HEK293 (cell line): ENCODE measurements around the gene C5.

Experiments used
- CTCF ChIA-PET: fragments of 350-600 bp; formaldehyde crosslinking; extraction: SDS; loops from one replicate; lab custom pipeline; 2021; ENCODE audit warnings: antibody characterized with exemption; lab: Yijun Ruan, JAX
- POLR2A ChIA-PET: fragments of 300-600 bp; formaldehyde crosslinking; extraction: SDS; loops from one replicate; lab custom pipeline; 2020; ENCODE audit warnings: antibody characterized with exemption, inconsistent platforms; lab: Yijun Ruan, JAX
- H3K27ac ChIP-seq: fragments of 200-500 bp; sonication (Bioruptor generic); 2 replicates; pipeline ENCODE4 v1.5.1; 2014; ENCODE audit warnings: low read depth, low read length, control low read depth, inconsistent platforms; ENCODE audit errors: extremely low read depth
- H3K36me3 ChIP-seq, 2 experiments: fragments of 200-500 bp in 1 of 2; sonication (Bioruptor generic) in 1 of 2; 1 replicate in 1 of 2; 2 replicates in 1 of 2; pipeline ENCODE4 v1.5.1; 2014 to 2017; ENCODE audit warnings: inconsistent platforms in 2 of 2, low read length in 2 of 2; ENCODE audit not compliant: control insufficient read depth in 2 of 2, insufficient read depth in 1 of 2
- H3K4me1 ChIP-seq: fragments of 200-500 bp; sonication (Bioruptor generic); 2 replicates; pipeline ENCODE4 v1.5.1; 2014; ENCODE audit warnings: mild to moderate bottlenecking, low read length, inconsistent platforms; ENCODE audit not compliant: control insufficient read depth, insufficient read depth
- H3K4me3 ChIP-seq: 2 replicates; pipeline ENCODE4 v1.5.1; 2011; ENCODE audit warnings: low read depth, mild to moderate bottlenecking, control low read depth, low read length, moderate library complexity
- H3K9me3 ChIP-seq: fragments of 200-500 bp; sonication (Bioruptor generic); 2 replicates; pipeline ENCODE4 v1.5.1; 2014; ENCODE audit warnings: low read depth, low read length, inconsistent platforms; ENCODE audit not compliant: control insufficient read depth, insufficient read depth
- OSR2 ChIP-seq: fragments of 450-650 bp; formaldehyde crosslinking; IDR thresholded peaks from 2 replicates; pipeline ENCODE4 v1.5.1; 2016; ENCODE audit warnings: missing biosample characterization, missing genetic modification characterization
- ZFHX2 ChIP-seq: fragments of 450-650 bp; formaldehyde crosslinking; conservative IDR thresholded peaks from 2 replicates; pipeline ENCODE4 v1.5.1; 2016; ENCODE audit warnings: missing biosample characterization, missing genetic modification characterization
- ZIC2 ChIP-seq: fragments of 450-650 bp; formaldehyde crosslinking; IDR thresholded peaks from 2 replicates; pipeline ENCODE4 v1.5.1; 2016; ENCODE audit warnings: missing biosample characterization, missing genetic modification characterization
- ZNF184 ChIP-seq: fragments of 450-650 bp; IDR thresholded peaks from 2 replicates; pipeline ENCODE4 v1.5.1; 2018; ENCODE audit warnings: missing biosample characterization, mild to moderate bottlenecking, missing genetic modification characterization
- ZNF394 ChIP-seq: fragments of 450-650 bp; formaldehyde crosslinking; IDR thresholded peaks from 2 replicates; pipeline ENCODE4 v1.5.1; 2016; ENCODE audit warnings: missing biosample characterization, missing genetic modification characterization, mild to moderate bottlenecking, moderate library complexity, borderline replicate concordance
- ZNF433 ChIP-seq: fragments of 450-650 bp; formaldehyde crosslinking; IDR thresholded peaks from 2 replicates; pipeline ENCODE4 v1.5.1; 2016; ENCODE audit warnings: missing biosample characterization, missing genetic modification characterization, low read depth
- ZNF510 ChIP-seq: fragments of 450-650 bp; formaldehyde crosslinking; IDR thresholded peaks from 2 replicates; pipeline ENCODE4 v1.5.1; 2018; ENCODE audit warnings: mild to moderate bottlenecking, missing genetic modification characterization, missing biosample characterization; ENCODE audit not compliant: insufficient replicate concordance
- ZNF624 ChIP-seq: fragments of 450-650 bp; formaldehyde crosslinking; IDR thresholded peaks from 2 replicates; pipeline ENCODE4 v1.5.1; 2017; ENCODE audit warnings: missing biosample characterization, missing genetic modification characterization
- ZNF747 ChIP-seq: fragments of 450-650 bp; formaldehyde crosslinking; IDR thresholded peaks from 2 replicates; pipeline ENCODE4 v1.5.1; 2016; ENCODE audit warnings: missing biosample characterization, missing genetic modification characterization
- TF ChIP-seq, protein P1 (sequence below): fragments of 450-650 bp; formaldehyde crosslinking; IDR thresholded peaks from 2 replicates; pipeline ENCODE4 v1.5.1; 2017; ENCODE audit warnings: missing biosample characterization, missing genetic modification characterization
- TF ChIP-seq, protein P2 (sequence below): fragments of 450-650 bp; formaldehyde crosslinking; IDR thresholded peaks from 2 replicates; pipeline ENCODE4 v1.5.1; 2016; ENCODE audit warnings: missing biosample characterization, missing genetic modification characterization, borderline replicate concordance
- TF ChIP-seq, protein P3 (sequence below): fragments of 450-650 bp; formaldehyde crosslinking; IDR thresholded peaks from 2 replicates; pipeline ENCODE4 v1.5.1; 2016; ENCODE audit warnings: missing biosample characterization, missing genetic modification characterization
- TF ChIP-seq, protein P4 (sequence below): IDR thresholded peaks from 2 replicates; pipeline ENCODE4 v1.6.1; 2011; ENCODE audit warnings: mild to moderate bottlenecking, low read depth, low read length, borderline replicate concordance
- TF ChIP-seq, protein P5 (sequence below): fragments of 450-650 bp; formaldehyde crosslinking; IDR thresholded peaks from 2 replicates; pipeline ENCODE4 v1.5.1; 2017; ENCODE audit warnings: missing biosample characterization, missing genetic modification characterization
- TF ChIP-seq, protein P6 (sequence below): fragments of 450-650 bp; IDR thresholded peaks from 2 replicates; pipeline ENCODE4 v1.5.1; 2018; ENCODE audit warnings: missing biosample characterization, mild to moderate bottlenecking, missing genetic modification characterization
- TF ChIP-seq, protein P7 (sequence below): fragments of 450-650 bp; formaldehyde crosslinking; IDR thresholded peaks from 2 replicates; pipeline ENCODE4 v1.5.1; 2016; ENCODE audit warnings: missing biosample characterization, missing genetic modification characterization

Gene C5

DNA sequence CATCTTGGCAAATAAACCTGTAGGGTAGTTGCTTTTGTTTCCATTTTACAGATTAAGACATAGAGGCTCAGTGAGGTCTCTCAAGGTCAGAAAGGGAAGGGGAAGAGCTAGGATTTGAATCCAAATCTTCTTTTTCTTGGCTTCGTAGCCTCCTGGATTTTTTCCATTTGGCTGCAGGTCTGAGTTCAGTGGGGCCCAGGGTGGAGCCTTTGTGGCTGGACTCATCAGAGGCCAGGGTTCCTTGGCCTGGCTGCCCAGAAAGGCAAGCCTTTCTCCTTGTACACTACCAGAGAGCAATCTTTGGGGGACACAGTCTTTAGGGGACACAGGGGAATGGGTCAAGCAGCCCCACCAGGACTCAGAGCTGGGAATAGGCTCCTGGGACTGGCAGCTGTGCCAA, 112.9 kb downstream of the C5 start:
- H3K36me3 ChIP-seq, result no peaks in the 10 kb centered on the region
- H3K27ac ChIP-seq, result peak overlapping the region; percentile 21; the same call in 1 of the 2 replicates
- no peaks in the 10 kb centered on the region; the same call in 1 of the 2 replicates for H3K4me1 ChIP-seq
- TF ChIP-seq OSR2 (tag by site-specific recombination) (no peak), ZNF433 (no peak), ZNF747 (tag by site-specific recombination) (no peak), ZNF394 (tag by site-specific recombination) (no peak), ZIC2 (tag by site-specific recombination) (no peak), ZNF624 (tag by site-specific recombination) (no peak), ZFHX2 (no peak), ZNF510 (no peak), ZNF184 (tag by site-specific recombination) (no peak)
- TF ChIP-seq, protein P1, sequence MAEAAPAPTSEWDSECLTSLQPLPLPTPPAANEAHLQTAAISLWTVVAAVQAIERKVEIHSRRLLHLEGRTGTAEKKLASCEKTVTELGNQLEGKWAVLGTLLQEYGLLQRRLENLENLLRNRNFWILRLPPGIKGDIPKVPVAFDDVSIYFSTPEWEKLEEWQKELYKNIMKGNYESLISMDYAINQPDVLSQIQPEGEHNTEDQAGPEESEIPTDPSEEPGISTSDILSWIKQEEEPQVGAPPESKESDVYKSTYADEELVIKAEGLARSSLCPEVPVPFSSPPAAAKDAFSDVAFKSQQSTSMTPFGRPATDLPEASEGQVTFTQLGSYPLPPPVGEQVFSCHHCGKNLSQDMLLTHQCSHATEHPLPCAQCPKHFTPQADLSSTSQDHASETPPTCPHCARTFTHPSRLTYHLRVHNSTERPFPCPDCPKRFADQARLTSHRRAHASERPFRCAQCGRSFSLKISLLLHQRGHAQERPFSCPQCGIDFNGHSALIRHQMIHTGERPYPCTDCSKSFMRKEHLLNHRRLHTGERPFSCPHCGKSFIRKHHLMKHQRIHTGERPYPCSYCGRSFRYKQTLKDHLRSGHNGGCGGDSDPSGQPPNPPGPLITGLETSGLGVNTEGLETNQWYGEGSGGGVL (tag by site-specific recombination), result no peak
- TF ChIP-seq, protein P2, sequence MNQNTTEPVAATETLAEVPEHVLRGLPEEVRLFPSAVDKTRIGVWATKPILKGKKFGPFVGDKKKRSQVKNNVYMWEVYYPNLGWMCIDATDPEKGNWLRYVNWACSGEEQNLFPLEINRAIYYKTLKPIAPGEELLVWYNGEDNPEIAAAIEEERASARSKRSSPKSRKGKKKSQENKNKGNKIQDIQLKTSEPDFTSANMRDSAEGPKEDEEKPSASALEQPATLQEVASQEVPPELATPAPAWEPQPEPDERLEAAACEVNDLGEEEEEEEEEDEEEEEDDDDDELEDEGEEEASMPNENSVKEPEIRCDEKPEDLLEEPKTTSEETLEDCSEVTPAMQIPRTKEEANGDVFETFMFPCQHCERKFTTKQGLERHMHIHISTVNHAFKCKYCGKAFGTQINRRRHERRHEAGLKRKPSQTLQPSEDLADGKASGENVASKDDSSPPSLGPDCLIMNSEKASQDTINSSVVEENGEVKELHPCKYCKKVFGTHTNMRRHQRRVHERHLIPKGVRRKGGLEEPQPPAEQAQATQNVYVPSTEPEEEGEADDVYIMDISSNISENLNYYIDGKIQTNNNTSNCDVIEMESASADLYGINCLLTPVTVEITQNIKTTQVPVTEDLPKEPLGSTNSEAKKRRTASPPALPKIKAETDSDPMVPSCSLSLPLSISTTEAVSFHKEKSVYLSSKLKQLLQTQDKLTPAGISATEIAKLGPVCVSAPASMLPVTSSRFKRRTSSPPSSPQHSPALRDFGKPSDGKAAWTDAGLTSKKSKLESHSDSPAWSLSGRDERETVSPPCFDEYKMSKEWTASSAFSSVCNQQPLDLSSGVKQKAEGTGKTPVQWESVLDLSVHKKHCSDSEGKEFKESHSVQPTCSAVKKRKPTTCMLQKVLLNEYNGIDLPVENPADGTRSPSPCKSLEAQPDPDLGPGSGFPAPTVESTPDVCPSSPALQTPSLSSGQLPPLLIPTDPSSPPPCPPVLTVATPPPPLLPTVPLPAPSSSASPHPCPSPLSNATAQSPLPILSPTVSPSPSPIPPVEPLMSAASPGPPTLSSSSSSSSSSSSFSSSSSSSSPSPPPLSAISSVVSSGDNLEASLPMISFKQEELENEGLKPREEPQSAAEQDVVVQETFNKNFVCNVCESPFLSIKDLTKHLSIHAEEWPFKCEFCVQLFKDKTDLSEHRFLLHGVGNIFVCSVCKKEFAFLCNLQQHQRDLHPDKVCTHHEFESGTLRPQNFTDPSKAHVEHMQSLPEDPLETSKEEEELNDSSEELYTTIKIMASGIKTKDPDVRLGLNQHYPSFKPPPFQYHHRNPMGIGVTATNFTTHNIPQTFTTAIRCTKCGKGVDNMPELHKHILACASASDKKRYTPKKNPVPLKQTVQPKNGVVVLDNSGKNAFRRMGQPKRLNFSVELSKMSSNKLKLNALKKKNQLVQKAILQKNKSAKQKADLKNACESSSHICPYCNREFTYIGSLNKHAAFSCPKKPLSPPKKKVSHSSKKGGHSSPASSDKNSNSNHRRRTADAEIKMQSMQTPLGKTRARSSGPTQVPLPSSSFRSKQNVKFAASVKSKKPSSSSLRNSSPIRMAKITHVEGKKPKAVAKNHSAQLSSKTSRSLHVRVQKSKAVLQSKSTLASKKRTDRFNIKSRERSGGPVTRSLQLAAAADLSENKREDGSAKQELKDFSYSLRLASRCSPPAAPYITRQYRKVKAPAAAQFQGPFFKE (tag by site-specific recombination), result no peak
- TF ChIP-seq, protein P3, sequence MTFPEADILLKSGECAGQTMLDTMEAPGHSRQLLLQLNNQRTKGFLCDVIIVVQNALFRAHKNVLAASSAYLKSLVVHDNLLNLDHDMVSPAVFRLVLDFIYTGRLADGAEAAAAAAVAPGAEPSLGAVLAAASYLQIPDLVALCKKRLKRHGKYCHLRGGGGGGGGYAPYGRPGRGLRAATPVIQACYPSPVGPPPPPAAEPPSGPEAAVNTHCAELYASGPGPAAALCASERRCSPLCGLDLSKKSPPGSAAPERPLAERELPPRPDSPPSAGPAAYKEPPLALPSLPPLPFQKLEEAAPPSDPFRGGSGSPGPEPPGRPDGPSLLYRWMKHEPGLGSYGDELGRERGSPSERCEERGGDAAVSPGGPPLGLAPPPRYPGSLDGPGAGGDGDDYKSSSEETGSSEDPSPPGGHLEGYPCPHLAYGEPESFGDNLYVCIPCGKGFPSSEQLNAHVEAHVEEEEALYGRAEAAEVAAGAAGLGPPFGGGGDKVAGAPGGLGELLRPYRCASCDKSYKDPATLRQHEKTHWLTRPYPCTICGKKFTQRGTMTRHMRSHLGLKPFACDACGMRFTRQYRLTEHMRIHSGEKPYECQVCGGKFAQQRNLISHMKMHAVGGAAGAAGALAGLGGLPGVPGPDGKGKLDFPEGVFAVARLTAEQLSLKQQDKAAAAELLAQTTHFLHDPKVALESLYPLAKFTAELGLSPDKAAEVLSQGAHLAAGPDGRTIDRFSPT (tag by site-specific recombination), result no peak
- TF ChIP-seq, protein P4, sequence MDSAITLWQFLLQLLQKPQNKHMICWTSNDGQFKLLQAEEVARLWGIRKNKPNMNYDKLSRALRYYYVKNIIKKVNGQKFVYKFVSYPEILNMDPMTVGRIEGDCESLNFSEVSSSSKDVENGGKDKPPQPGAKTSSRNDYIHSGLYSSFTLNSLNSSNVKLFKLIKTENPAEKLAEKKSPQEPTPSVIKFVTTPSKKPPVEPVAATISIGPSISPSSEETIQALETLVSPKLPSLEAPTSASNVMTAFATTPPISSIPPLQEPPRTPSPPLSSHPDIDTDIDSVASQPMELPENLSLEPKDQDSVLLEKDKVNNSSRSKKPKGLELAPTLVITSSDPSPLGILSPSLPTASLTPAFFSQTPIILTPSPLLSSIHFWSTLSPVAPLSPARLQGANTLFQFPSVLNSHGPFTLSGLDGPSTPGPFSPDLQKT, result no peak
- TF ChIP-seq, protein P5, sequence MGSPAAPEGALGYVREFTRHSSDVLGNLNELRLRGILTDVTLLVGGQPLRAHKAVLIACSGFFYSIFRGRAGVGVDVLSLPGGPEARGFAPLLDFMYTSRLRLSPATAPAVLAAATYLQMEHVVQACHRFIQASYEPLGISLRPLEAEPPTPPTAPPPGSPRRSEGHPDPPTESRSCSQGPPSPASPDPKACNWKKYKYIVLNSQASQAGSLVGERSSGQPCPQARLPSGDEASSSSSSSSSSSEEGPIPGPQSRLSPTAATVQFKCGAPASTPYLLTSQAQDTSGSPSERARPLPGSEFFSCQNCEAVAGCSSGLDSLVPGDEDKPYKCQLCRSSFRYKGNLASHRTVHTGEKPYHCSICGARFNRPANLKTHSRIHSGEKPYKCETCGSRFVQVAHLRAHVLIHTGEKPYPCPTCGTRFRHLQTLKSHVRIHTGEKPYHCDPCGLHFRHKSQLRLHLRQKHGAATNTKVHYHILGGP, result no peak
- TF ChIP-seq, protein P6, sequence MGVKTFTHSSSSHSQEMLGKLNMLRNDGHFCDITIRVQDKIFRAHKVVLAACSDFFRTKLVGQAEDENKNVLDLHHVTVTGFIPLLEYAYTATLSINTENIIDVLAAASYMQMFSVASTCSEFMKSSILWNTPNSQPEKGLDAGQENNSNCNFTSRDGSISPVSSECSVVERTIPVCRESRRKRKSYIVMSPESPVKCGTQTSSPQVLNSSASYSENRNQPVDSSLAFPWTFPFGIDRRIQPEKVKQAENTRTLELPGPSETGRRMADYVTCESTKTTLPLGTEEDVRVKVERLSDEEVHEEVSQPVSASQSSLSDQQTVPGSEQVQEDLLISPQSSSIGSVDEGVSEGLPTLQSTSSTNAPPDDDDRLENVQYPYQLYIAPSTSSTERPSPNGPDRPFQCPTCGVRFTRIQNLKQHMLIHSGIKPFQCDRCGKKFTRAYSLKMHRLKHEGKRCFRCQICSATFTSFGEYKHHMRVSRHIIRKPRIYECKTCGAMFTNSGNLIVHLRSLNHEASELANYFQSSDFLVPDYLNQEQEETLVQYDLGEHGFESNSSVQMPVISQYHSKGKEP (tag by site-specific recombination), result no peak
- TF ChIP-seq, protein P7, sequence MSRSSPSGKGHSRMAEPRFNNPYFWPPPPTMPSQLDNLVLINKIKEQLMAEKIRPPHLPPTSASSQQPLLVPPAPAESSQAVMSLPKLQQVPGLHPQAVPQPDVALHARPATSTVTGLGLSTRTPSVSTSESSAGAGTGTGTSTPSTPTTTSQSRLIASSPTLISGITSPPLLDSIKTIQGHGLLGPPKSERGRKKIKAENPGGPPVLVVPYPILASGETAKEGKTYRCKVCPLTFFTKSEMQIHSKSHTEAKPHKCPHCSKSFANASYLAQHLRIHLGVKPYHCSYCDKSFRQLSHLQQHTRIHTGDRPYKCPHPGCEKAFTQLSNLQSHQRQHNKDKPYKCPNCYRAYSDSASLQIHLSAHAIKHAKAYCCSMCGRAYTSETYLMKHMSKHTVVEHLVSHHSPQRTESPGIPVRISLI, result no peak
- no peaks in the 10 kb centered on the region for H3K9me3 ChIP-seq
- no peak overlapping the region for H3K4me3 ChIP-seq
- POLR2A ChIA-PET, result no interaction called here
- CTCF ChIA-PET, result interaction anchor here (0.6 to 6.3 kb wide), 36 partner anchors 8 to 319 kb away, joined by 3 to 52 read pairs (median 4); partner anchors contain the start of gene TRAF1
